H7 (cell line): ENCODE measurements around the gene SDS. TPM values are rescaled to one million over a fixed set of nuclear protein-coding genes. Genes with fewer than 3 reads are reported as not detected.

Experiments used
- DNase-seq: peaks from one replicate; pipeline ENCODE4 v3.0.0; 2012
- H3K27me3 ChIP-seq: 2 replicates; pipeline ENCODE4 v1.6.0; 2011; ENCODE audit warnings: mild to moderate bottlenecking, low read length; ENCODE audit not compliant: control insufficient read depth, insufficient read depth
- H3K36me3 ChIP-seq: replicated peaks from 2 replicates; pipeline ENCODE4 v1.5.1; 2011; ENCODE audit warnings: low read length; ENCODE audit not compliant: control insufficient read depth, insufficient read depth
- H3K4me3 ChIP-seq: 2 replicates; pipeline ENCODE4 v1.5.1; 2011; ENCODE audit warnings: low read depth, mild to moderate bottlenecking, control low read depth, low read length, moderate library complexity; ENCODE audit not compliant: insufficient read depth
- total RNA-seq: library from RNA; depleted of rRNA; stranded (reverse); fragments of >200 nt; shearing (Covaris generic); gene quantifications from 2 replicates; pipeline ENCODE4 v1.2.3, GENCODE V29; 2014

The SDS gene
- total RNA-seq, 1 experiment from 2014 or later: 0.66 TPM

DNA sequence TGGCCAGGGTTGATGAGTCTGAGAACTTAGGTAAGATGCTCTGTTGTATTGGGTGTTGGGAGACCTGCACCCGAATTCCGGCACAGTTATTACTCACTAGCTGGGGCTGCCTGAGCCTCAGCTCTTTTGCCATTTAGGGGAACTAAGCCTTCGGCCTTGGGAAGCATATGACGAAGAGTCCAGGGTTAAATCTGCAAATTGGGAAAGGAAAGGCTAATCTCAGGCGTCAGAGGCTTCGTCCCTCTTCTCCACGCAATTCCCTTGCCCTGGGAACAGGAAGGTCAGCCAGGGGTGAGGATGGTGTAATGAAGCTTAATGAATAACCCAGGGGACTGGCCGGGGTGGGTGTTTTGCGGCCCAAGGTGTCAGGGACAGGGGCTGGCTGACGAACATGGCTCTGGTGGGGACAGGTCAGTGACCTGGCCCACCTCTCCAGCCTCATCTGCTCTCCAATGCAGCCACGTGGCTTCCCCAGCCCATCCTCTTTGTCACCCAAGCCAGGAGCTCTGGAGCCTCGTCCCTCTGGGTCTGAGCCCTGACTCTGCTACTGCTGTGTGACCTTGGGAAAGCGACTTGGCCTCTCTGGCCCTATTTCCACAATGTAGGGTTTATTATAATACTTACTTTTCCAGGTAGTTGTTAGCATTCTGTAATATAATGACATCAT, 14.7 kb upstream of the SDS start:
- Histone ChIP-seq H3K36me3 (no peaks in the 10 kb centered on the region), H3K4me3 (no peak overlapping the region), H3K27me3 (no peaks in the 10 kb centered on the region)
- no peak for DNase-seq

- DNase-seq: no peak
- no peaks in the 10 kb centered on the region for H3K36me3 ChIP-seq
- H3K4me3 ChIP-seq: no peak overlapping the region
- H3K27me3 ChIP-seq: no peaks in the 10 kb centered on the region
Observed at GRCh38 chr12:113416091-113416754, 12.5 kb upstream of the SDS start.

DNA sequence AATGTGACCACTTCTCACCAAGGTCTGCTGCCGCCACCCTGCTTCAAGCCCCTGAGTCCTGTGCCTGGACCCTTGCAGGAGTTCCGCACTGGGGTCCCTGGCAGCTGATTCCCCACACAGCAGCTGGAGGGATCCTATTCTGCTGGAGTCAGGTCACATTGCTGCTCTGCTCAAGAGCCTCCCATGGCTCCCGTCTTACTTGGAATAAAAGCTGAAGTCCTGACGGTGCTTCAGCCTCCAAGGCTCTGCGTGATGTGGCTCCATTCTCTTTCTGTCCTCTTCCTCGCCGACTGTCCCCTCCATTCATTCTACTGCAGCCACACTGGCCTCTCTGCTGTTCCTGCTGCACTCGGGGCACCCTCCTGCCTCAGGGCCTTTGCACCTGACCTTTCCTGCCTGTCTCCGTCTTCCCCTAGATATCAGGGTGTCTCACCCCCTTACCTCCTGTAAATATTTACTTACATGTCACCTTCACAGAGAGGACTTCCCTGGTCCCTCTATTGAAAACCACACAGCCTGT, 10.9 kb upstream of the SDS start:
- Histone ChIP-seq H3K4me3 (no peak overlapping the region), H3K36me3 (no peaks in the 10 kb centered on the region), H3K27me3 (no peaks in the 10 kb centered on the region)
- DNase-seq: no peak

- H3K36me3 ChIP-seq: no peaks in the 10 kb centered on the region
- DNase-seq: no peak
- H3K27me3 ChIP-seq: no peaks in the 10 kb centered on the region
- no peak overlapping the region for H3K4me3 ChIP-seq
Observed at GRCh38 chr12:113413488-113413939, 9.8 kb upstream of the SDS start.

DNA sequence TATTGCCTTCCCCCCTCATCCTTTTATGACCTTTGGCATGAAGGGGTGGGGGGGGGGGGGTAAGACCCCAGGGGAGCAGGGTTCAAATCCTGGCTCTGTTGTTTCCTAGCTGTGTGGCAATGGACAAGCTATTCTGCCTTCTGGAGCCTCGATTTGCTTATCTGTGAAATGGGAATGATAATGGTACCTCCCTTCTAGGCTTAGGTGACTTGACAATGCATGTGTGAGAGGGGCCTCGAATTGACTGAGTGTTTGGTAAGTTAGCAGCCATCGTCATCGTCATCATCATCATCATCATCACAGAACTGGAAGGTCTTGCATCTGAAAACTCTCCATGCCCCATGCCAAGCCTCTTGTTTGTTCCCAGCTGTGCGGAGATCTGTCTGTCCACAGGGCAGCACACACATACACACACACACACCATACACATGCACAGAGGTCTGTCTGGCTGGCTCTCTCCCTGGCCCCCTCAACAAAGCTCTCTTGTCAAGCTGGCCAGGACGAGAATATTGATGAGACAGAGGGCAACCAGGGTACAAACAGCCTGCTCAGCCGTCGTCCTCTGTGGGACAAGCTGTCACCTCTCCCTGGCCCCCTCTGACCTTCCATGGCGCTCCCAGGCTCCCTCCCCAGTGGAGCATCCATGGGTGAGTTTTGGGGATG, 5.9 kb upstream of the SDS start:
- no peak overlapping the region for H3K4me3 ChIP-seq
- no peaks in the 10 kb centered on the region for H3K27me3 ChIP-seq
- H3K36me3 ChIP-seq: no peaks in the 10 kb centered on the region
- DNase-seq: no peak

DNA sequence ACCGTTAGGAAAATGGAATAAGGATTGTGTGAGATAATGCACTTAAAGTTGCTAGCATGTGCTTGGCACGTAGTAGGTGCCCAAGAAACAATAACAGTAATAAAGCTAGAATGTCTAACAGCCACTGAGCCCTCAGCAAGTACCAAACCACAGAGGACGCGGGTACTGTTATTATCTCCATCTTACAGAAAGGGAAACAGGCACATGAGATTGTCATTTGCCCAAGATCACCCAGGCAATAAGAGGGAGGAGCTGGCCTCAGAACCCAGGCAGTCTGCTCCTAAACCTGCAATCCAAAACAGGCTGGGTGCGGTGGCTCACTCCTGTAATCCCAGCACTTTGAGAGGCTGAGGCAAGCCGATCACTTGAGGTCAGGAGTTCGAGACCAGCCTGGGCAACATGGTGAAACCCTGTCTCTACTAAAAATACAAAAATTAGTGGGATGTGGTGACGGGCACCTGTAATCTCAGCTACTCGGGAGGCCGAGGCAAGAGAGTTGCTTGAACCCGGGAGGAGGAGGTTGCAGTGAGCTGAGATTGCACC, 5.1 kb upstream of the SDS start:
- no peak overlapping the region for H3K4me3 ChIP-seq
- no peaks in the 10 kb centered on the region for H3K27me3 ChIP-seq
- H3K36me3 ChIP-seq: no peaks in the 10 kb centered on the region
- DNase-seq: no peak

GRCh38 chr12:113407931-113408600, 4.4 kb upstream of the SDS start:
- no peak for DNase-seq
- Histone ChIP-seq H3K4me3 (no peak overlapping the region), H3K36me3 (no peaks in the 10 kb centered on the region), H3K27me3 (no peaks in the 10 kb centered on the region)

GRCh38 chr12:113405694-113406093, 2.0 kb upstream of the SDS start:
- no peaks in the 10 kb centered on the region for H3K27me3 ChIP-seq
- DNase-seq: no peak
- H3K36me3 ChIP-seq: no peaks in the 10 kb centered on the region

GRCh38 chr12:113402586-113403260, 964 bp downstream of the SDS start:
- Histone ChIP-seq H3K27me3 (no peaks in the 10 kb centered on the region), H3K36me3 (no peaks in the 10 kb centered on the region), H3K4me3 (no peak overlapping the region)
- DNase-seq: peak; percentile 44

More at GRCh38 chr12:113405694-113406093, 2.0 kb upstream of the SDS start:
- no peak overlapping the region for H3K4me3 ChIP-seq

GRCh38 chr12:113401066-113402000, 2.4 kb downstream of the SDS start:
- DNase-seq: no peak
- H3K36me3 ChIP-seq: no peaks in the 10 kb centered on the region
- H3K4me3 ChIP-seq: no peak overlapping the region
- no peaks in the 10 kb centered on the region for H3K27me3 ChIP-seq

GRCh38 chr12:113400362-113400761, 3.3 kb downstream of the SDS start:
- Histone ChIP-seq H3K36me3 (no peaks in the 10 kb centered on the region), H3K27me3 (no peaks in the 10 kb centered on the region), H3K4me3 (no peak overlapping the region)
- DNase-seq: no peak

DNA sequence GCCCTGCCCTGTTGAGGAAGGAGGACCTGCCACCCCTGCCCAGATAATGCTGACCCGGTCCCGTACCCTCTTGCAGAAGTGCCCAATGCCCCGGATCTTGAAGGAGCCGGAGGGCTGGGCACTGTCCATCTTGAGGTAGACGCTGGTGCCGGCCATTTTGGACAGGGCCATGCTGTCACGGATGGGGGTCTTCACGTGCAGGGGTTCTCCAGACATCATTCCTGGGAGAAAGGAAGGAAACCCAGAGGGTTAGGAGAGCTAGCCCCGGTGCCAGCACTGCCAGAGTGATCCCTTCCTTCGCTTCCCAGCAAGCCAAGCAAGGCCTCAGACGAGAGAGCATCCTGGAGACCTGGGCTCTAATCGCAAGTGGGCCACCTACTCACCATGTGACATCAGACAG, 4.2 kb downstream of the SDS start:
- Histone ChIP-seq H3K36me3 (no peaks in the 10 kb centered on the region), H3K27me3 (no peaks in the 10 kb centered on the region), H3K4me3 (no peak overlapping the region)
- DNase-seq: no peak
